Brain microvascular endothelial cell (primary cell): ENCODE measurements around the gene CNKSR3.

Source experiments
- DNase-seq: peaks from one replicate; pipeline ENCODE4 v3.0.0-alpha.2; 2020
- H3K27ac ChIP-seq: fragments of 250-450 bp; sonication (Bioruptor Pico); 2 replicates; pipeline ENCODE4 v1.5.1; 2020; ENCODE audit warnings: mild to moderate bottlenecking, moderate library complexity
- H3K27me3 ChIP-seq: fragments of 250-450 bp; sonication (Bioruptor Pico); replicated peaks from 2 replicates; pipeline ENCODE4 v1.5.1; 2020; ENCODE audit warnings: mild to moderate bottlenecking
- H3K36me3 ChIP-seq: fragments of 250-450 bp; sonication (Bioruptor Pico); replicated peaks from 2 replicates; pipeline ENCODE4 v1.5.1; 2020; ENCODE audit warnings: mild to moderate bottlenecking
- H3K4me3 ChIP-seq: 2 replicates; pipeline ENCODE4 v1.5.1; 2011; ENCODE audit warnings: low read depth, mild to moderate bottlenecking, control low read depth, low read length, moderate library complexity
- in situ Hi-C: cut with HindIII; loops from 2 replicates; pipeline ENCODE4 v1.10.0; 2017; ENCODE audit warnings: low sequenced_read_pairs, low pct_ligation_motif_present
- TF ChIP-seq, protein P1 (sequence below): IDR thresholded peaks from 2 replicates; pipeline ENCODE4 v1.5.1; 2011; ENCODE audit warnings: low read depth, mild to moderate bottlenecking, moderate library complexity, low read length, control low read depth, inconsistent platforms; ENCODE audit errors: missing control alignments

Gene CNKSR3

DNA sequence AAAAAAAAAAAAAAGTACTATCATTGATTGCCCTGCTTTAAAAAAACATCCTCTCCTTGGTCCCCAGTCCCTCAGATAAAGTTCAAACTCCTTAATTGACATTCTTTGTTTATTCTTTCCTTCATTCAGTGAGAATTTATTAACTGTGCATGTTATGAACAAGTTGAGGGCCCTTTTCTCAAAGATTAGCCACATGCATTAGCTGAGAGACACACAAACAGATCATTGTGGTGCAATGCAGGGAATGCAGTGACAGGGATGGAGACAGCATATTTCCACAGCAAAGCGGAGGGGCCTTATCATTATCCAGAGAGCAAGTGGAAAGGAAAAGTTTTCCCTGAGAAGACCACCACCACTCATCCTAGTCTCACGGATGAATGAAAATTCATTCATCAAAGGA lies 132.0 kb downstream of the CNKSR3 start:
- in situ Hi-C loops = no loop called here
- no peak overlapping the region for H3K4me3 ChIP-seq
- no peaks in the 10 kb centered on the region for H3K27me3 ChIP-seq
- no peaks in the 10 kb centered on the region for H3K36me3 ChIP-seq
- no peak for DNase-seq
- TF ChIP-seq, protein P1, sequence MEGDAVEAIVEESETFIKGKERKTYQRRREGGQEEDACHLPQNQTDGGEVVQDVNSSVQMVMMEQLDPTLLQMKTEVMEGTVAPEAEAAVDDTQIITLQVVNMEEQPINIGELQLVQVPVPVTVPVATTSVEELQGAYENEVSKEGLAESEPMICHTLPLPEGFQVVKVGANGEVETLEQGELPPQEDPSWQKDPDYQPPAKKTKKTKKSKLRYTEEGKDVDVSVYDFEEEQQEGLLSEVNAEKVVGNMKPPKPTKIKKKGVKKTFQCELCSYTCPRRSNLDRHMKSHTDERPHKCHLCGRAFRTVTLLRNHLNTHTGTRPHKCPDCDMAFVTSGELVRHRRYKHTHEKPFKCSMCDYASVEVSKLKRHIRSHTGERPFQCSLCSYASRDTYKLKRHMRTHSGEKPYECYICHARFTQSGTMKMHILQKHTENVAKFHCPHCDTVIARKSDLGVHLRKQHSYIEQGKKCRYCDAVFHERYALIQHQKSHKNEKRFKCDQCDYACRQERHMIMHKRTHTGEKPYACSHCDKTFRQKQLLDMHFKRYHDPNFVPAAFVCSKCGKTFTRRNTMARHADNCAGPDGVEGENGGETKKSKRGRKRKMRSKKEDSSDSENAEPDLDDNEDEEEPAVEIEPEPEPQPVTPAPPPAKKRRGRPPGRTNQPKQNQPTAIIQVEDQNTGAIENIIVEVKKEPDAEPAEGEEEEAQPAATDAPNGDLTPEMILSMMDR = no peak
- H3K27ac ChIP-seq = no peak overlapping the region

DNA sequence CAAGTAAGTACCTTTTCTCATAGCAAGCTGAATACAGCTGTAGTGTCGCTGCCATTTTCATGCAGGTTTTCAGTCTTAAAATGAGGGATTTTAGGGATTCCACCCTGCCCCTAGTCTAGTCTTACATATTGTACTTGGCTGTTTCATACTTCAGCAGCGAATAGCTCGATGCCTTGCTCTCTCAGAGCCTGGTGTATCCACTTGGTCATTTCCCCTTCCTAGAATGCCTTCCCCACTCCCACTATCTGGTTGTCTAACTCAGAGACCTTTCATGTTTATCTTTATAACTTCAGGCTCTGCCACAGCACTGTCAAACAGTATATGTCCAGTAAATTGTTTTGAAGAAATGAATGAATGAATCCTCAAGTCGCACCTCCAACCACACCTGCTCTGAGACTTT lies 132.8 kb downstream of the CNKSR3 start:
- Histone ChIP-seq H3K27me3 (no peaks in the 10 kb centered on the region), H3K4me3 (no peak overlapping the region), H3K27ac (no peak overlapping the region), H3K36me3 (no peaks in the 10 kb centered on the region)
- no peak for DNase-seq
- in situ Hi-C loops = no loop called here
- TF ChIP-seq, protein P1 = no peak

DNA sequence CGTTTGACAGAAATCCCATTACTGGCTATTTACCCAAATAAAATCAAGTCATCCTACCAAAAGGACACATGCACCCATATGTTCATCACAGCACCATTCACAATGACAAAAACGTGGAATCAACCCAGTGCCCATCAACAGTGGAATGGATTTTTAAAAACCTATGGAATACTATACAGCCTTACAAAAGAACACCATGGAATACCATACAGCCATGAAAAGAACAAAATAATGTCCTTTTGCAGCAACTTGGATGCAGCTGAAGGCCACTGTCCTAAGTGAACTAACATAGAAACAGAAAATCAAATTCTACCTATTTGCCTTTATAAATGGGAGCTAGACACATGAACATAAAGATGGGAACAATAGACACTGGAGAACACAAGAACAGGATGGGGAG lies 136.5 kb downstream of the CNKSR3 start:
- H3K27ac ChIP-seq = no peak overlapping the region
- TF ChIP-seq, protein P1 = no peak
- in situ Hi-C loops = no loop called here
- no peaks in the 10 kb centered on the region for H3K36me3 ChIP-seq
- no peaks in the 10 kb centered on the region for H3K27me3 ChIP-seq
- no peak for DNase-seq
- H3K4me3 ChIP-seq = no peak overlapping the region

GRCh38 chr6:154371281-154371680 lies 139.2 kb downstream of the CNKSR3 start:
- TF ChIP-seq, protein P1 = no peak
- no peak overlapping the region for H3K27ac ChIP-seq
- H3K36me3 ChIP-seq = no peaks in the 10 kb centered on the region
- in situ Hi-C loops = no loop called here
- H3K4me3 ChIP-seq = no peak overlapping the region
- H3K27me3 ChIP-seq = no peaks in the 10 kb centered on the region
- DNase-seq = no peak

DNA sequence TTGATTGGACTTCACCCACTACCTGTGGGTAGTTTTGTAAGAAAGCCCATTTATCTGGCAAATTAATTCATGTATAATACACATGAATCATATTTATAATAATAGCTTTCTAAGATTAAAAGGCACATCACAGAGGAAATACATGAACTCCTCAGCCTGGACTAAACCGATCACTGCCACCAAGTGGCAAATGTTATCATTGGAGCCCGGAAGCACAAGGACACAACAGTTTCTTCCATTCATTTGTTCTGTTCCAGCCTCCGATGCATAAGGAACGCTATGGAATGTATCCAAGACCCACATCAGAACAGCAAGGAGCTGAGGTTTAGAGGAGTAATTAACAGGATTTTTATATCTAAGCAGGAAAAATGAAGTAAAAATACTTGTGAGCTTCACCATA lies 139.9 kb downstream of the CNKSR3 start:
- peak; percentile 47 for DNase-seq
- in situ Hi-C loops = no loop called here
- Histone ChIP-seq H3K4me3 (no peak overlapping the region), H3K27me3 (no peaks in the 10 kb centered on the region), H3K36me3 (no peaks in the 10 kb centered on the region), H3K27ac (no peak overlapping the region)
- TF ChIP-seq, protein P1 = peak; percentile 69

DNA sequence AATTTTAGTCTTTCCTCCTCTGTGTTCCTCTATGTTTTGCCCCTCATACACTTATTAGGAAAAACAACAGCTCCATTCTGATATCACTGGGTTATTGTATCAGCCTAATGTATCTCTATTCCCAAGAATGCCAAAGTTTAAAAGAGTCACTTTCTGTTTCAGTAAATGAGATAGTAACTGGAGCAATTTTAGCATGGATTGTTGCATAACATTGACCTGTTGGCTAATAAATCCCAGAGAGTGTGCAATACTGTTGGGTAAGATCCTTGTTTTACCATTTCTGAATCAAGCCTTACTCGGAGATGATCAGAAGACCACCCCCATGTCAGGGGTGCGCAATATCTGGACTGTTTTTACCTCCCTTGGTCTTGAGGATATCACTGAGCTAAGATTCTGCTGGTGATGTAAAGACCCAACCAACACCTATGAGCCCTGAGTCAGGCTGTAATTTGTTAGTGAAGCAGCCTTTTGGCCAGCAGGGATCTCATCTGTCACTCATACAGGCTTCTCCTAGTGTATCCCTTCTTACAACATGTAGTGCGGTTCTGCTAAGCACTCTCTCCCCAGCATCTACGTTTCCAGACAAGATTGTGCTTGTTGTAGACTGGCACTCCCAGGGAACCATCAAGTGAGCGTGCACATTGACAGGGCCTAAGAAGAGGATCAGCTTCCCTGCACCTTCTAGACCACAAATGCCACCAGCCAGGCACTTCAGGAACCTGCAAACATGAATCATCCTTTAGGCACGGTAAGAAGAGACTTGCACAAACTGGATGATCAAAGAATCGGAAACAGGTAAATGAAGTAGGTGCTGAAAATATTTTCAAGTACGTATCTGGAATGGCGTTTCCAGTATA lies 142.4 kb downstream of the CNKSR3 start:
- in situ Hi-C loops = no loop called here
- Histone ChIP-seq H3K4me3 (no peak overlapping the region), H3K27ac (no peak overlapping the region), H3K36me3 (no peaks in the 10 kb centered on the region), H3K27me3 (no peaks in the 10 kb centered on the region)
- no peak for DNase-seq
- TF ChIP-seq, protein P1 = no peak
